Neural cell (in vitro differentiated cells): ENCODE data around the gene SOX5.
"Not testable (repeated sequence)": the region's sequence is repeated elsewhere in the genome, so short reads cannot be mapped to it uniquely, and the experiment has no call there.

ENCODE experiments used
- CTCF ChIP-seq: fragments of 450-650 bp; IDR thresholded peaks from 2 replicates; pipeline ENCODE4 v1.5.1; 2014; ENCODE audit warnings: antibody characterized with exemption, mild to moderate bottlenecking, moderate library complexity; ENCODE audit not compliant: poor library complexity, severe bottlenecking
- EZH2 ChIP-seq: fragments of 200-600, 300-800 bp; shearing (Covaris generic), sonication (generic); IDR thresholded peaks from 2 replicates; pipeline ENCODE4 v1.6.1; 2014; ENCODE audit warnings: antibody characterized with exemption, low read length, borderline replicate concordance, mild to moderate bottlenecking; ENCODE audit not compliant: insufficient read depth, poor library complexity, severe bottlenecking
- POLR2AphosphoS5 ChIP-seq: IDR thresholded peaks from 2 replicates; pipeline ENCODE4 v1.6.1; 2012
- RAD21 ChIP-seq: fragments of 450-650 bp; conservative IDR thresholded peaks from 2 replicates; pipeline ENCODE4 v1.6.1; 2014; ENCODE audit warnings: antibody characterized with exemption, mild to moderate bottlenecking, moderate library complexity

DNA sequence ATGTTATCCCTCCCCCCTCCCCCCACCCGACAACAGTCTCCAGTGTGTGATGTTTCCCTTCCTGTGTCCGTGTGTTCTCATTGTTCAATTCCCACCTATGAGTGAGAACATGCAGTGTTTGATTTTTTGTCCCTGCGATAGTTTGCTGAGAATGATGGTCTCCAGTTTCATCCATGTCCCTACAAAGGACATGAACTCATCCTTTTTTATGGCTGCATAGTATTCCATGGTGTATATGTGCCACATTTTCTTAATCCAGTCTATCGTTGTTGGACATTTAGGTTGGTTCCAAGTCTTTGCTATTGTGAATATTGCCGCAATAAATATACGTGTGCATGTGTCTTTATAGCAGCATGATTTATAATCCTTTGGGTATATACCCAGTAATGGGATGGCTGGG is 433.7 kb downstream of the SOX5 start:
- not testable (repeated sequence) for TF ChIP-seq RAD21, CTCF, EZH2, POLR2AphosphoS5
